Heart left ventricle (tissue), 16 donors: ENCODE data around the gene DTX4. TPM values are rescaled to one million over a fixed set of nuclear protein-coding genes. Genes with fewer than 3 reads are reported as not detected.
A peak's percentile ranks its signal among the peaks of the same experiment; 100 is the strongest.

Experiments
- ATAC-seq, 4 donors: fragments of 200-7000 bp; cut with Tn5 transposase; one replicate each; pipeline ENCODE4 v1.9.1; 2020 to 2022; ENCODE audit warnings: moderate library complexity in 4 of 4, mild to moderate bottlenecking in 3 of 4, moderate number of reproducible peaks in 1 of 4
- DNase-seq, 5 donors: peaks; one replicate each; pipeline ENCODE4 v3.0.0-alpha.2; 2020
- H3K27ac ChIP-seq, 12 donors: fragments of 200-600 bp; sonication (generic) in 4 of 12; one replicate each; pipeline versions ENCODE4 v1.5.0 to v1.8.0; 2016 to 2022; ENCODE audit warnings: mild to moderate bottlenecking in 2 of 12
- H3K27me3 ChIP-seq, 9 donors: fragments of 200-600 bp; sonication (generic) in 2 of 9; one replicate each; pipeline versions ENCODE4 v1.5.1 to v1.8.0; 2016 to 2022; ENCODE audit warnings: mild to moderate bottlenecking in 3 of 9
- H3K36me3 ChIP-seq, 9 donors: fragments of 200-600 bp; sonication (generic) in 2 of 9; one replicate each; pipeline versions ENCODE4 v1.5.0 to v1.8.0; 2018 to 2022; ENCODE audit warnings: mild to moderate bottlenecking in 2 of 9
- H3K4me1 ChIP-seq, 12 donors: fragments of 200-600 bp; sonication (generic) in 4 of 12; one replicate each; pipeline versions ENCODE4 v1.5.0 to v1.8.0; 2016 to 2022; ENCODE audit warnings: mild to moderate bottlenecking in 3 of 12
- H3K4me3 ChIP-seq, 12 donors: fragments of 200-600 bp; sonication (generic) in 4 of 12; one replicate each; pipeline versions ENCODE4 v1.5.0 to v1.8.0; 2017 to 2022; ENCODE audit warnings: mild to moderate bottlenecking in 9 of 12, moderate library complexity in 4 of 12
- H3K9me3 ChIP-seq, 12 donors: fragments of 200-600 bp; sonication (generic) in 4 of 12; one replicate each; pipeline versions ENCODE4 v1.5.0 to v1.8.0; 2016 to 2022; ENCODE audit warnings: mild to moderate bottlenecking in 1 of 12
- CTCF ChIP-seq, 12 donors: fragments of 200-600 bp; sonication (generic) in 4 of 12; IDR thresholded peaks; one replicate each; pipeline versions ENCODE4 v1.5.0 to v1.8.0; 2018 to 2022; ENCODE audit warnings: antibody characterized with exemption in 12 of 12, mild to moderate bottlenecking in 5 of 12
- POLR2A ChIP-seq, 2 donors: fragments of 450-650 bp; IDR thresholded peaks; one replicate each; pipeline ENCODE4 v1.6.1; 2017; ENCODE audit warnings: antibody characterized with exemption in 2 of 2, mild to moderate bottlenecking in 2 of 2, moderate library complexity in 2 of 2
- WGBS, 4 donors: extraction: QIAGEN DNeasy Blood & Tissue Kit in 2 of 4; methylation state at CpG; one replicate each; pipeline versions ENCODE4 v1.1.5 to v1.1.7; 2013 to 2018; 5-methylcytosine and 5-hydroxymethylcytosine counted together
- intact Hi-C, 10 donors: fragments of 100-400 bp; cut with DNase I; formaldehyde crosslinking; loops; one replicate each; pipeline versions ENCODE4 v1.11.1 to v1.14.2; 2022
- polyA plus RNA-seq, 2 donors: library from polyadenylated mRNA; stranded (reverse); fragments of 200-250 nt; gene quantifications; one replicate each; pipeline ENCODE4 v1.2.3, GENCODE V29; 2013
- total RNA-seq, 9 donors: library from RNA; depleted of rRNA in 2 of 9; stranded (reverse); fragments of >200 nt in 2 of 9; fragmentation: NEBNext Ultra II Directional in 3 of 9; extraction: Animal tissue kit (Norgen Biotek cat#: 25700) in 3 of 9; gene quantifications; one replicate each; pipeline versions ENCODE4 v1.1.0 to v1.2.4, GENCODE V29; 2016 to 2023
- donor health status: ischemic (EF 13 %, LVEDD 7.1; RV severe dilation, severe dysfunction).
- donor health status: healthy with polysubstance abuse.
- donor health status: DM: no; HTN: yes; CAD: no.
- donor health status: DM: no; HTN: no; CAD: no.
- donor health status: ischemic (EF 25% LVEDD 6.9; RV normal size, moderate dysfunction).
- donor health status: ischemic (EF 25% LVEDD 5.7; RV mildly dilated, moderate dysfunction).
- donor health status: healthy.
- donor health status: DM: yes; HTN: yes; CAD: no.
- donor health status: ischemic (EF 35%, LVEDD 5.7; RV mildly dilated, moderate dysfunction).
- donor health status: nonischemic (EF 11% LVEDD 7.7; RV severe dilation, severe dysfunction).
- donor health status: DM: yes; HTN: yes; CAD: no.
- donor health status: PGD.
- donor health status: ischemic (EF 29% LVEDD 5.4; RV normal size, mild dysfunction).
- donor health status: nonischemic (EF 23%, LVEDD 6.1; RV moderate dilation, normal function).

DTX4 gene
- total and polyA plus RNA-seq, 11 donors, result 0.74 to 6.8 (median 1.8) TPM

DNA sequence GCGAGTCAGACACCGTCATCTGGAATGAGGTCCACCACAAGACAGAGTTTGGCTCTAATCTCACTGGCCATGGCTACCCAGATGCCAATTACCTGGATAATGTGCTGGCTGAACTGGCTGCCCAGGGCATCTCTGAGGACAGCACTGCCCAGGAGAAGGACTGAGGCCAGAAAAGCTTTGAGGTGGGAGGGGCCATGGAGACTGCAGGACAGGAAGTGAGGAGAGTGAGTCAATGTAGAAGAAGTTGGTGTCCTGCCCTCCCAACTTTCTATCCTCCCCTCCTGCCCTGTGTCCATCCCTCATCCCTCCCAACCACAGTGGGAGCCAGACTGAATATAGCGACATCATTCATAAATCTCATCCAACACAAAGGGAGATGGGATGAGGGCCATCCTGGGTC lies 32.8 kb downstream of the DTX4 start:
- WGBS, 4 donors, result 96 to 97% (median 96%) methylated on average over 3 of the region's 3 CpGs
- Histone ChIP-seq H3K9me3 (no peaks in the 10 kb centered on the region), H3K36me3 (peaks cover 0 to 41% (median 3%) of the 10 kb centered on the region in 9 donors), H3K27me3 (no peaks in the 10 kb centered on the region), H3K4me3 (no peak overlapping the region), H3K27ac (no peak overlapping the region), H3K4me1 (peaks cover 0 to 37% (median 10%) of the 10 kb centered on the region in 12 donors)
- intact Hi-C loops, result loop anchor here in 4 of 10 donors (2.0 to 5.0 kb wide), 2 partner anchors 30 to 78 kb away; no protein-coding TSS in a partner anchor
- ATAC-seq (no peak), DNase-seq (no peak)
- TF ChIP-seq CTCF (IDR thresholded peaks at IDR 0.05) (no peak), POLR2A (IDR thresholded peaks at IDR 0.05) (no peak)

DNA sequence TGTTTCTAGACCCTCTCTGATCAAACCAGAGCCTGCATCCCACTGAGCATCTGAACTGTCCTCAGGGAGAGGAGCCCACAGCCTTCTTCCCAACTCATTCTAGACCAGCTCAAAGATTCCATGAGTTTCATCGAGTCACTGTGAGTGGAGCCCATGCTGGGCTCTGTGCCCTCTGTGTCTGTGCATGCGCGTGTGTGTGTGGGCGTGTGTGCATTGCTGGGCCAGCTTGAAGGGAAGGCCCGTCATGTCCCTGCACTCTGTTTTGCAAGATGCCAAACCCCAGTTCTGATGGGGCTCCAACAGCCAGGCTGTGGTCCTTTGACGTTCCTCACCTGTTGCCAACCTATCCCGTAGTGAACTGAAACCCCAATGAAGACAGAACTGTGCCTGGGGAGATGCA lies 33.7 kb downstream of the DTX4 start:
- intact Hi-C loops, result loop anchor here in 8 of 10 donors (2.0 to 5.0 kb wide), 4 partner anchors 31 to 79 kb away; no protein-coding TSS in a partner anchor
- DNase-seq (no peak), ATAC-seq (no peak)
- H3K9me3 ChIP-seq, result no peaks in the 10 kb centered on the region
- no peaks in the 10 kb centered on the region for H3K27me3 ChIP-seq
- TF ChIP-seq CTCF (IDR thresholded peaks at IDR 0.05) (no peak), POLR2A (IDR thresholded peaks at IDR 0.05) (no peak)
- no peak overlapping the region for H3K4me3 ChIP-seq
- H3K27ac ChIP-seq, result no peak overlapping the region
- 86 to 95% (median 90%) methylated on average over 6 to 7 of the region's 7 CpGs for WGBS, 4 donors
- H3K36me3 ChIP-seq, result peaks cover 0 to 41% (median 3%) of the 10 kb centered on the region in 9 donors
- peaks cover 0 to 28% (median 7%) of the 10 kb centered on the region in 12 donors for H3K4me1 ChIP-seq

DNA sequence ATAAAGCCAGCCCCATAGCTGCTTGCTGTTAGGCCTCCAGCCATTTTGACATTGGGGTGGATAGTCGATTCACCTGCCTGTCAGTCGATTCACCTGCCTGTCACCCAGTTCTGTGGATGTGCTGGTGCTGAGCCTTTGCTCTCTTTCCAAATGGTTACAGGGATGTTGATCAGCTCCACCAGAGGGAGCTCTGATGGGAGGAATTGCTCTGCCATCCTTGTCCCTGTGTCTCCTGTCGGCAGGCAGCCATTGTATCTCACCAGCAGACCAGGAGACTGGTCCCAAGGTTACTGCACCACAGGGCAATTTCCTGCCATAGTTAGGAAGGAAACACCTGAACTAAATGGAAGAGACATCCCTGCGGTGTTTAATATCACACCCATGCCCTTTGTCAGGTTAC lies 34.7 kb downstream of the DTX4 start:
- peak overlapping the region in 1 of 12 donors; percentile 10 for H3K27ac ChIP-seq
- no peak for TF ChIP-seq POLR2A (IDR thresholded peaks at IDR 0.05)
- peak in 11 of 12 donors; percentile 31 to 59 (median 48) for TF ChIP-seq CTCF (IDR thresholded peaks at IDR 0.05)
- intact Hi-C loops, result loop anchor here in 8 of 10 donors (1.0 to 5.0 kb wide), 4 partner anchors 35 to 78 kb away; no protein-coding TSS in a partner anchor
- 55 to 61% (median 60%) methylated on average over 4 of the region's 4 CpGs for WGBS, 4 donors
- H3K4me3 ChIP-seq, result no peak overlapping the region
- no peaks in the 10 kb centered on the region for H3K9me3 ChIP-seq
- peaks cover 0 to 36% (median 3%) of the 10 kb centered on the region in 9 donors for H3K36me3 ChIP-seq
- DNase-seq (peak in 2 of 5 donors; percentile 32 to 60), ATAC-seq (peak in 1 of 4 donors; percentile 61)
- no peaks in the 10 kb centered on the region for H3K27me3 ChIP-seq
- H3K4me1 ChIP-seq, result peaks cover 0 to 25% (median 6%) of the 10 kb centered on the region in 12 donors

DNA sequence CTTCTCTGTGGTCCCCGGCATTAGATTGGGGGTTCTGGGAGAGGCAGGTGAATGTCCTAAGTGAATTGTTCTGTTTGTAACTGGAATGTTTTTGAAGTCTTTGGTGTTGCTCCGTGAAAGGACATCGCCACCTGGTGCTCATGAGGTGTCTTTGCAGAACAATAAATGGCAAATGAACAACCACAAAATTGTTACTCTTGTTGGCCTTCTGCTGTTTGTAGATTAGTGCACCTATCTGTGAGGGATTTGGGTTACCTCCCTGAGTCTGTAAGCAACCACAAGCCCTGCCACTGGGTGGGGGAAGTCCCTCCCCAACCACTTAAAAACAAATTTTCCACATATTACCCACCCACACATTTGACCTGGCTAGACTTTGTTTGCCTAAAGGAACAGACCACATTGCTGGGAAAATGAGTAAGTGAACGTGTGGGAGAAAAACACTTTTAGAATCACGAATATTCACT lies 36.1 kb downstream of the DTX4 start:
- peak overlapping the region in 5 of 12 donors; percentile 10 to 49 (median 35) for H3K27ac ChIP-seq
- ATAC-seq (peak in 3 of 4 donors; percentile 29 to 81 (median 53)), DNase-seq (peak in 2 of 5 donors; percentile 29 to 43)
- no peaks in the 10 kb centered on the region for H3K27me3 ChIP-seq
- WGBS, 4 donors, result 9 to 17% (median 11%) methylated on average over 5 of the region's 5 CpGs
- intact Hi-C loops, result loop anchor here (1.0 to 5.0 kb wide), 5 partner anchors 35 to 77 kb away; partner anchors contain the start of gene DTX4 (in 1 of the 10)
- H3K4me1 ChIP-seq, result peaks cover 0 to 25% (median 6%) of the 10 kb centered on the region in 12 donors
- H3K9me3 ChIP-seq, result no peaks in the 10 kb centered on the region
- no peak for TF ChIP-seq POLR2A (IDR thresholded peaks at IDR 0.05)
- peak; percentile 62 to 83 (median 73) for TF ChIP-seq CTCF (IDR thresholded peaks at IDR 0.05)
- peaks cover 0 to 24% (median 3%) of the 10 kb centered on the region in 9 donors for H3K36me3 ChIP-seq
- peak overlapping the region in 6 of 12 donors; percentile 22 to 61 (median 32) for H3K4me3 ChIP-seq
